Upper lobe of right lung (tissue), 1 donor: Measurements from ENCODE around the gene MINK1. TPM values are rescaled to one million over a fixed set of nuclear protein-coding genes. Genes with fewer than 3 reads are reported as not detected.

Experiments
- ATAC-seq: fragments of 200-7000 bp; cut with Tn5 transposase; one replicate; pipeline ENCODE4 v1.9.1; 2020; ENCODE audit warnings: mild to moderate bottlenecking, moderate library complexity
- DNase-seq: peaks from one replicate; pipeline ENCODE4 v3.0.0-alpha.2; 2020
- H3K27ac ChIP-seq: fragments of 200-600 bp; one replicate; pipeline ENCODE4 v1.8.0; 2022
- H3K27me3 ChIP-seq: fragments of 200-600 bp; one replicate; pipeline ENCODE4 v1.8.0; 2022; ENCODE audit warnings: mild to moderate bottlenecking
- H3K36me3 ChIP-seq: fragments of 200-600 bp; one replicate; pipeline ENCODE4 v1.8.0; 2022
- H3K4me1 ChIP-seq: fragments of 200-600 bp; one replicate; pipeline ENCODE4 v1.8.0; 2022
- H3K4me3 ChIP-seq: fragments of 200-600 bp; one replicate; pipeline ENCODE4 v1.8.0; 2022; ENCODE audit warnings: mild to moderate bottlenecking
- H3K9me3 ChIP-seq: fragments of 200-600 bp; one replicate; pipeline ENCODE4 v1.8.0; 2022
- intact Hi-C: fragments of 100-400 bp; cut with DNase I; formaldehyde crosslinking; loops from one replicate; pipeline ENCODE4 v1.11.0; 2022
- total RNA-seq: library from RNA; stranded (reverse); fragmentation: NEBNext Ultra II Directional; extraction: Animal tissue kit (Norgen Biotek cat#: 25700); gene quantifications from one replicate; pipeline ENCODE4 v1.2.1, GENCODE V29; 2021
- TF ChIP-seq, protein P1 (sequence below): fragments of 200-600 bp; IDR thresholded peaks from one replicate; pipeline ENCODE4 v1.8.0; 2022; ENCODE audit warnings: antibody characterized with exemption
- donor health status: DM: no; HTN: yes; CAD: no; lungs with severe emphysema.

The MINK1 gene
- total RNA-seq, 1 donor from 2014 or later = 121 TPM

DNA sequence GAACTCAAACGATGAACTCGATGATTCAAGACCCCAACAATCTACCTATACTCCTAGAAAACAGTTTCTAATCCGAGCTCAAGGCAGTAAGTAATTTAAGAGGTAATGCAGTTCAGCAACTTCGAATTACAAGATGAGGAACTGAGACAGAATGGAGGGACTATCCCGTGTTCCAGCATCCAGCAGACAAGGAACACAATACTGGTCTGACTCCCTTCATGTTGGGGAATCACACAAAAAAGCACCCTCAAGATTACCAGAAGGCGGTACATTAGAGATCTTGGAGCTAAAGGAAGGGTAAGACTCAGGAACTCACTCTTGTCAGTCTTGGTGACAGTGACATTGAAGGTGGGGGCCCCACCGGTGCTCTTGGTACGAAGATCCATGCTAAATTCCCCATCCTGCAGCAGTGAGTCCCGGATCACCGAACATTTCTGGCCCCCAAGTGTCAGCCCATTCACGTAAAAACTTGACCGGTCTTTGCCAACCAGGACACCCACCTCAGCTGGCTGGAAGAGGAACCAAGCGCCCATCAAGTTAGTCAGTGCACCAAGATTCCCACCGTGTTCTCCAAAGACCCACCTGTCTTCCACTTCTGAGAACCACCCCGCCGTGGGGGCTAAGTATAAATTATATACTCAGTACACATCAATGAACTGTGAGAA, 113.3 kb downstream of the MINK1 start:
- H3K27me3 ChIP-seq = no peaks in the 10 kb centered on the region
- H3K27ac ChIP-seq = peak overlapping the region; percentile 97
- intact Hi-C loops = no loop called here
- ATAC-seq (no peak), DNase-seq (no peak)
- TF ChIP-seq, protein P1, sequence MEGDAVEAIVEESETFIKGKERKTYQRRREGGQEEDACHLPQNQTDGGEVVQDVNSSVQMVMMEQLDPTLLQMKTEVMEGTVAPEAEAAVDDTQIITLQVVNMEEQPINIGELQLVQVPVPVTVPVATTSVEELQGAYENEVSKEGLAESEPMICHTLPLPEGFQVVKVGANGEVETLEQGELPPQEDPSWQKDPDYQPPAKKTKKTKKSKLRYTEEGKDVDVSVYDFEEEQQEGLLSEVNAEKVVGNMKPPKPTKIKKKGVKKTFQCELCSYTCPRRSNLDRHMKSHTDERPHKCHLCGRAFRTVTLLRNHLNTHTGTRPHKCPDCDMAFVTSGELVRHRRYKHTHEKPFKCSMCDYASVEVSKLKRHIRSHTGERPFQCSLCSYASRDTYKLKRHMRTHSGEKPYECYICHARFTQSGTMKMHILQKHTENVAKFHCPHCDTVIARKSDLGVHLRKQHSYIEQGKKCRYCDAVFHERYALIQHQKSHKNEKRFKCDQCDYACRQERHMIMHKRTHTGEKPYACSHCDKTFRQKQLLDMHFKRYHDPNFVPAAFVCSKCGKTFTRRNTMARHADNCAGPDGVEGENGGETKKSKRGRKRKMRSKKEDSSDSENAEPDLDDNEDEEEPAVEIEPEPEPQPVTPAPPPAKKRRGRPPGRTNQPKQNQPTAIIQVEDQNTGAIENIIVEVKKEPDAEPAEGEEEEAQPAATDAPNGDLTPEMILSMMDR = no peak
- H3K4me1 ChIP-seq = peaks cover 64% of the 10 kb centered on the region
- peak overlapping the region; percentile 99 for H3K4me3 ChIP-seq
- H3K36me3 ChIP-seq = peaks cover 49% of the 10 kb centered on the region
- H3K9me3 ChIP-seq = no peaks in the 10 kb centered on the region

DNA sequence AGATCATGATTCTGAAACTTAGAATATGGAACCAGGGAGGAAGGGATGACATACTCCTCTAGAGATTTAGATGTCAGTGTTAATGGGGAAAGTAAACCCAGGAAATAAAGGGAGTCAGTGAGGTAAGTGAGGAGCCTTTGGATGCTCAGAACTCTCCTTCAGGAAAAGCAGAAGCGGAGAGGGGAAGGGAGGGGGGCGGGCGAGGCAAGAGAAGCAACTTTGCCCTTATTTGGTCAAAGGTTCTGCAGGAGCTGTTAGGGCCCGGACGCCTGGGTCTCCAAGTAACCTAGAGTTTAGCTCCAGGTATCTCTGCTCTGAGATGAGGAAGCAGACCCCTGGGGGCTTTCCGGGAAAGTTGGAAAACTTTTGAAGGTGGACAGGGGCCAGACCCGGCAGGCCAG, 113.9 kb downstream of the MINK1 start:
- peak overlapping the region; percentile 97 for H3K27ac ChIP-seq
- peaks cover 47% of the 10 kb centered on the region for H3K36me3 ChIP-seq
- ATAC-seq = no peak
- DNase-seq = no peak
- intact Hi-C loops = no loop called here
- peak overlapping the region; percentile 99 for H3K4me3 ChIP-seq
- H3K9me3 ChIP-seq = no peaks in the 10 kb centered on the region
- peaks cover 58% of the 10 kb centered on the region for H3K4me1 ChIP-seq
- no peaks in the 10 kb centered on the region for H3K27me3 ChIP-seq
- TF ChIP-seq, protein P1 = no peak

Other genes starting within 250 kb of the MINK1 start
- gene SMTNL2, start 248.8 kb upstream of the MINK1 start, total RNA-seq = 2.7 TPM
- gene ALOX15, start 191.7 kb upstream of the MINK1 start, total RNA-seq = 1.7 TPM
- 39.0 TPM for gene PELP1, start 129.2 kb upstream of the MINK1 start, total RNA-seq
- gene ARRB2, start 122.7 kb upstream of the MINK1 start, total RNA-seq = 131 TPM
- 23.2 TPM for gene MED11, start 101.9 kb upstream of the MINK1 start, total RNA-seq
- gene ZMYND15, start 93.5 kb upstream of the MINK1 start, total RNA-seq = 9.6 TPM
- gene CXCL16, start 93.4 kb upstream of the MINK1 start, total RNA-seq = 169 TPM
- gene TM4SF5, start 61.5 kb upstream of the MINK1 start, total RNA-seq = not detected
- 5.6 TPM for gene VMO1, start 47.0 kb upstream of the MINK1 start, total RNA-seq
- not detected for gene GLTPD2, start 44.4 kb upstream of the MINK1 start, total RNA-seq
- gene PSMB6, start 37.2 kb upstream of the MINK1 start, total RNA-seq = 91.0 TPM
- 33.4 TPM for gene PLD2, start 26.2 kb upstream of the MINK1 start, total RNA-seq
- gene C17orf107, start 66.2 kb downstream of the MINK1 start, total RNA-seq = 2.7 TPM
- gene CHRNE, start 69.8 kb downstream of the MINK1 start, total RNA-seq = 0.98 TPM
- gene GP1BA, start 98.9 kb downstream of the MINK1 start, total RNA-seq = 0.55 TPM
- 55.0 TPM for gene SLC25A11, start 106.7 kb downstream of the MINK1 start, total RNA-seq
- 92.9 TPM for gene RNF167, start 106.9 kb downstream of the MINK1 start, total RNA-seq
- gene PFN1, start 115.2 kb downstream of the MINK1 start, total RNA-seq = 457 TPM
- 8.6 TPM for gene ENO3, start 117.8 kb downstream of the MINK1 start, total RNA-seq
- 64.8 TPM for gene SPAG7, start 134.5 kb downstream of the MINK1 start, total RNA-seq
- 55.8 TPM for gene CAMTA2, start 154.3 kb downstream of the MINK1 start, total RNA-seq
- gene INCA1, start 164.2 kb downstream of the MINK1 start, total RNA-seq = 4.5 TPM
- 254 TPM for gene KIF1C, start 164.6 kb downstream of the MINK1 start, total RNA-seq
- 0.26 TPM for gene SLC52A1, start 202.1 kb downstream of the MINK1 start, total RNA-seq
- gene ZFP3, start 245.1 kb downstream of the MINK1 start, total RNA-seq = 6.7 TPM